Glomerular visceral epithelial cell (primary cell): Measurements from ENCODE around the gene LGR4.
"Not testable (repeated sequence)": the region's sequence is repeated elsewhere in the genome, so short reads cannot be mapped to it uniquely, and the experiment has no call there.

ENCODE experiments used
- DNase-seq: peaks from one replicate; pipeline ENCODE4 v3.0.0-alpha.2; 2016; ENCODE audit errors: extremely low spot score

LGR4 gene, protein sequence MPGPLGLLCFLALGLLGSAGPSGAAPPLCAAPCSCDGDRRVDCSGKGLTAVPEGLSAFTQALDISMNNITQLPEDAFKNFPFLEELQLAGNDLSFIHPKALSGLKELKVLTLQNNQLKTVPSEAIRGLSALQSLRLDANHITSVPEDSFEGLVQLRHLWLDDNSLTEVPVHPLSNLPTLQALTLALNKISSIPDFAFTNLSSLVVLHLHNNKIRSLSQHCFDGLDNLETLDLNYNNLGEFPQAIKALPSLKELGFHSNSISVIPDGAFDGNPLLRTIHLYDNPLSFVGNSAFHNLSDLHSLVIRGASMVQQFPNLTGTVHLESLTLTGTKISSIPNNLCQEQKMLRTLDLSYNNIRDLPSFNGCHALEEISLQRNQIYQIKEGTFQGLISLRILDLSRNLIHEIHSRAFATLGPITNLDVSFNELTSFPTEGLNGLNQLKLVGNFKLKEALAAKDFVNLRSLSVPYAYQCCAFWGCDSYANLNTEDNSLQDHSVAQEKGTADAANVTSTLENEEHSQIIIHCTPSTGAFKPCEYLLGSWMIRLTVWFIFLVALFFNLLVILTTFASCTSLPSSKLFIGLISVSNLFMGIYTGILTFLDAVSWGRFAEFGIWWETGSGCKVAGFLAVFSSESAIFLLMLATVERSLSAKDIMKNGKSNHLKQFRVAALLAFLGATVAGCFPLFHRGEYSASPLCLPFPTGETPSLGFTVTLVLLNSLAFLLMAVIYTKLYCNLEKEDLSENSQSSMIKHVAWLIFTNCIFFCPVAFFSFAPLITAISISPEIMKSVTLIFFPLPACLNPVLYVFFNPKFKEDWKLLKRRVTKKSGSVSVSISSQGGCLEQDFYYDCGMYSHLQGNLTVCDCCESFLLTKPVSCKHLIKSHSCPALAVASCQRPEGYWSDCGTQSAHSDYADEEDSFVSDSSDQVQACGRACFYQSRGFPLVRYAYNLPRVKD

DNA sequence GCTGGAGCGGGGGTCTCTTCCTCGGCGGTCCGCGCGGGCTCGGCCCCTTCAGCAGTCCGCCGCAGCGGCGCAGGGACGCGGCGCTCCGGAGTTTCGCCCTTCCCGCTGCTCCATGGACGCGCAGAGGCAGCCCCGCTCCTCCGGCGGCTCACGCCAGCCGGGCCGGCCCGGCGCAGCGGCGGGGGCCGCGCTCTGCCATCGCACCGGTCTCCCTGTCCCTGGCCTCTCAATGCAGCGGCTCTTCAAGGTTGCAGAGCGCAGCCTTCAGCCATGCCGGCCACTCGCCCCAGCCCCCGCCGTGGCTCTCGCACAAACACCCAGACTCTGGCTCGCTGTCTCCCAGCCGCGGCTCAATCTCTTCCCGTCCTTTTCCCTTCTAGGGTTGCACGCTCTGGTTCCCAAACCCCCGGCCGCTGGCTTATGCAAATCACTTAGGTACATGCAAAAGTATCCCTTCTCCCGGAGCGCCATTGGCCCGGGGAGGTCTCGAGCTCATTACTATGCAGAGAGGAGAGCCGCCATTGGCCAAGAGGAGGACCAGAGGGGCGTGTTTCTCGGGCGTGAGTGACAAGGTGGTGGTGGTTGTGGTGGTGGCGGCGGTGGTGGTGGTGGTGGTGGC lies at the start of gene LGR4:
TSS of gene LGR4 (minus strand) at position 393 of the 619 bp plus-strand sequence. CDS start 488 bp downstream, outside the sequence.
- DNase-seq: peak; percentile 94

DNA sequence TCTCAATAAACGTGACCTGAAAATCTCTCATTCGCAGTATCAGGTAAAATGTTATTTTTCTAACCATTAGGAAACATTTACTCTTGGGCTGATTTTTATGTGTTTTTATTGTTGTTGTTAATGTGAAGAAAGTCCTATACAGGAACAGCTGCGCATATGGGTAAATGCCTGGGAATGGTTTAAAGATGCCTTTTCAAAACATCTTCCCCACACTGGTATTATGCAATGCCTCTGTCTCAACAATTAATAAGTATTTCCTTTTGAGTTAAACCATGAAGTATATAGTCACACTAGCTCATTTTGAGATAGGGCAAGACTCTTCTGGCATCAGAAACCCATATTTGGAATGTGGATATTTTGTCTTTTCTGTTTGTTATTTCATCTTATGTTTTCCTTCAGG lies 47.6 kb upstream of the LGR4 start:
- DNase-seq: no peak

DNA sequence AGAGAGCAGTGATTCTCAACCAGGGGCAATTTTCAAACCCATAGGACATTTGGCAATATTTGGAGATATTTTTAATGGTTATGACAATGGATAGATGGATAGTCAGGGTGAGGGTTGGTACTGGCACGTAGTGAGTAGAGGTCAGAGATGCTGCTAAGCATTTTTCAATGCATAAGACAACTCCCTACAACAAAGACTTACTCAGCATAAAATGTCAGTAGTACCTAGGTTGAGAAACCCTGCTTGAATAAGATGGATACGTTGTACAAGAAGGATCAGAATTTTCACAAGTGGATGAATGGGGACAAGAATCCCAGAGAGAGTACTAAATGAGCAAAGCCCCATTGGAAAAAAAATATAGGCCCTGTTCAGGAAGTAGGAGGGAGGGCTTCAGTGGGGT lies 45.9 kb upstream of the LGR4 start:
- no peak for DNase-seq

DNA sequence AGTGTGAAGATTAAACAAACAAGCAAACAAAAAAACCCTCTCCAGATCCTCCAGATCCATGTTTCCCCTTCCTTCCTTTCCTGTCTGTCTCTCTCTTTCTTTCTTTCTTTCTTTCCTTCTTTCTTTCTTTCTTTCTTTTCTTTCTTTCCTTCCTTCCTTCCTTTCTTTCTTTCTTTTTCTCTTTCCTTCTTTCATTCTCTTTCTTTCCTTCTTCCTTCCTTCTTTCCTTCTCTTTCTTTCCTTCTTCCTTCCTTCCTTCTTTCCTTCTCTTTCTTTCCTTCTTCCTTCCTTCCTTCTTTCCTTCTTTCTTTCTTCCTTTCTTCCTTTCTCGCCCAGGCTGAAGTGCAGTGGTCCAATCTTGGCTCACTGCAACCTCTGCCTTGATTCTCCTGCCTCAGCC lies 44.9 kb upstream of the LGR4 start:
- not testable (repeated sequence) for DNase-seq

DNA sequence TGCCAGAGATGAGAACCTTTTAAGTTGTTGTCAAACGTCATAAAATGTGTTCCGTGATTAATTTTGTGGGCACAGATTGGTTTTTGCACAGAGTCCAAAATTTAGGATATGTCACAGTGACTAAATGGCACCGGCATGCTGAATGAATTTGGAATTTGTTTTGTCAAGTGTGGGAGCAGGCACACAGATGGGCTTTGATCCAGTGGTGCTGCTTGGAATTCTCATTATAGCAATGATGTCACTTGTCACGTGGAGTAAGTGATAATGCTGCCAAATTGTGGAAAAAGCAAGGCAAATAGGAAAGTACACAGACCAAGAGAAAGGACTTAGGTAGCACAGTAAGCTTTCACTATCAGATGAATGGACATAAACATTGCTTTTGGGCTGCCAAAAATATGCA lies 42.0 kb upstream of the LGR4 start:
- DNase-seq: no peak

DNA sequence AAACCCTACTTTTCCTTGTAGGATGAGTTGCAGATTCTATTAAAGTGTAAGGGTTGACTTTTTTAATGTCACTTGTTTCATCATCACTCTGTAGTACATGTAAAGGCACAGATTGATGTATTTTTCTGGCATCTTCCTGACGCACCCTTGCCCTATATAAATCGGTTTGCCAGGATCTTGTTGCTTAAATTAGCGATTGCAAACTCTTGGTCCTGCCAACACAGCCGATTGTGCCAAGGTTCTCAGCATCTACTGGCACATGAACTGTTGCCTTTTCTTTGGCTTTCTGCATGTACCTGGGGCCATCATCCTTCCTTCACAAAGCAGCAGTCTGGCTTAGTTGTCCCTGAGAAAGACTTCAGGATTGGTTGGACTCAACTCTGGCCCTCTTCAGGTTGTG lies 41.5 kb upstream of the LGR4 start:
- no peak for DNase-seq

DNA sequence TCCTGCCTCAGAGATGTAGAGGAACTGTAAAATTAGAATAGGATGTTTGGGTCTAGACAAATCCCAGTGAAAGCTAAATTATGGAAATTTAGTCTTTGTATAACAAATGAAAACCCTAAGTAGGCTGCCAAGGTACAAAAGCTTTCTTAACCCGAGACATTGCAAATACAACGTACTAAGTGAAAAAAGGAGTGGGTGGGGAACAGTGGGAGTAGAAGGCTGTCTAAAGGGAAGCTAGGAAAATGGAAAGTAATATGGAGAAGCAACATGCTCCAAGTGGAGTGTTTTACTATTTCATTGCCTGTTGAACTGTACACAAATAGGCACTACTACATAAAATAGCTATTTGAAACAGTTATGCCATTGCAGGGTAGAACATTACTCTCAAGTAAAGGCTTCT lies 40.8 kb upstream of the LGR4 start:
- no peak for DNase-seq

DNA sequence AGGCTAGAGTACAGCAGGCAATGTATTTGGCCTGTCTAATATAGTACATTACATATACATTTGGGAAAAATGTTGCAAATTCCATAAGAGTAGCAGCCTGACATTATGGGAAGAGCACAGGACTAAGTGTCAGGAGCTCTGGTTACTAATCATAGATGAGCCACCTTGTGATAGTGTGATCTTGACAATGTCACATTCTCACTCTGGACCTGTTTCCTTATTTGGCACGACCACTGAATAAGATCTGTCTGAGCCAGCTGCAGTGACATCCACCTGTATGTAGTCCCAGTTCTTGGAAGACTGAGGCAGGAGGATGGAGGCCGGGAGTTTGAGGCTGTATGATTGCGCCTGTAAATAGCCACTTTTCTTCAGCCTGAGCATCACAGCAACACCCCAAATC lies 39.6 kb upstream of the LGR4 start:
- DNase-seq: no peak

DNA sequence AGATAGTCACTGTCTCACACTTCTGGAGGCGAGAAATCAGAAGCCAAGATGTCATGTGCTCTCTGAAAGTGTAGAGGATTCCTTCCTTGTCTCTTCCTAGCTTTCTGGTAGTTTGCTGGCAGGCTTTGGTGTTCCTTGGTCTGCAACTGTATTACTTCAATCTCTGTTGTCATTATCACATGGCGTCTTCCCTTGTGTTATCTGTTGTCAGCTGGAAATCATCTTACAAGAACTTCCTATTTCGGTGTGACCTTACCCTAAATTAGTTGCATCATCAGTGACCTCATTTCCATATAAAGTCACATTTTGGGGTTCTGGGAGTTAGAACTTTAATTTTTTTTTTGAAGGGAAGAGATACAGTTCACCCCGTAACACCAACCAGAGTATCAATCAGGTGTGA lies 37.3 kb upstream of the LGR4 start:
- no peak for DNase-seq

DNA sequence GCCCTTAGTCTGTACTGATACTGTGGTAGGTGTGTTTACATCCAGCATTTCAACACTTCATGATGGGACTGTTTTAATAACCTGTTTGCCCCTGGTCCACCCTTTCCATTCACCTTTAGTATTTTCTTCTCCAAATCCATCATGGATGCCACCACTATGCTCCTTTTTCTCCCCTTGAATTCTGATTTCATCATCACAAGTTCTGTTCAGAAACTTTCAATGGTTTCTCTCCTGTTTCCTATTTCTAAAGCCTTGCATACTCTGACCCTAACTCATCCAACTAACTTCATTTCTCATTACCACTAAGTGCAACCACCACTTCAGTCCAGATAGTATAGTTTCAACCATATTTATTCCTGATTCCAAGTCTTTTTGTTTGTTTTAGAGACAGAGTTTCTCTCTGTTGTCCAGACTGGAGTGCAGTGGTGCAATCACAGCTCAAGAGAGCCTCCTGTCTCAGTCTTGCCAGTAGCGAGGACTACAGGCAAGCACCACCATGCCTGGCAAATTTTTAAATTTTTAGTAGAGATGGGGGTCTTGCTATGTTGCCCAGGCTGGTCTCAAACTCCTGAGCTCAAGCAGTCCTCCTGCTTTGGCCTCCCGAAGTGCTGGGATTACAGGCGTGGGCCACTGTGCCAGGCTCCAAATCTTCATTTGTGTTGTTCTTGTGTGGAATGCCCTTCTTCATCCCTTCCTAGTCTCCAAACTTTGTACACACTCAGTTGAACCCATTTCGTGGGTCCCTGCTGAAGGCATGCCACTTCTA lies 35.1 kb upstream of the LGR4 start:
- DNase-seq: no peak

DNA sequence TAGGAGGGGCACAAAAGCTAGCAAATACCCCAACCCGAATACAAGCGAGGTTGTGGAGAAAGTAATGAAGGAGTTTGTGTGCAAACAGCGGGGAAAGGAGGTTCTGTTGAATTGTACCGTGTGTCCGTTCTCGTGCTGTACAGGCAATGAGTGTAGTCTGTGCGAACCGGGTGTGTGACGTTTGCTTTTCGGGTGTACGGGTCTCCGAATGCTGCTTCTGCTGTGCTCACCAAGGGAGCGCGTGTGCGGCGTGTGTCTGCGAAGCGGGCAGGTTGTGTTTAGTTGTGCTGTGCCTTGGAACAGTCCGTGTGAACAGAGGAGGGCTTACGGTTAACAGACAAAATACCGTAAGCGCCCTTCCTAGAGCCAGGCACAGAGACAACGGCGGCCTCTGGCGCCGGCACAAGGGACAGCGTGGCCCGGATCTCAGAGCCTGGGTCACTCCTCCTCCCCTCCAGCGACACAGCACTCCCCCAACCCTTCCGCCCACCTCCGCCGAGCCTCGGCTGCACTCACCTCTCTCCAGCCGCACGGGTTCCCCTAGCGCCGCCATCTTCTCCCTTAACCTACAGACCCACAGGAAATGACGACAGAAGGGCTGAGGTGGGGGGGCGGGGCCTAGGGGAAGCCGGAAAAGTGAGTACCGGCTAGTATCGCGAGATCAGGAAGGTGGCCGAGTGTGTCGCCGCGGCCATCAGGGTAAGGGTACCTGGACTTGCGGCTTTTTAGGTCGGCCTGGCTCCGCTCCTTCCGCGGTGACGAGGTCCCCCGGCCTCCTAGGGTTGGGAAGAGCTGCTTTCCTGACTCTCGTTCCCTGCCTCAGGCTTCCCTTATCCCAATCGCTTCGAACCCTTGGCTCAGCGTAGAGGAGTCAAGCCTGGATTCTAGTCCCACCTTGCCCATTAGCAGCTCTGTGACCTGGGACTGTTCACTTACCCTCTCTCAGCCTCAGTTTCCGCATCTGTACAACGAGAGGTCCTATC lies 33.9 kb upstream of the LGR4 start, which contains the start of gene LIN7C:
TSS of gene LIN7C (minus strand) at position 570 of the 983 bp plus-strand sequence. CDS start at position 553, 17 bp downstream.
- peak; percentile 94 for DNase-seq

DNA sequence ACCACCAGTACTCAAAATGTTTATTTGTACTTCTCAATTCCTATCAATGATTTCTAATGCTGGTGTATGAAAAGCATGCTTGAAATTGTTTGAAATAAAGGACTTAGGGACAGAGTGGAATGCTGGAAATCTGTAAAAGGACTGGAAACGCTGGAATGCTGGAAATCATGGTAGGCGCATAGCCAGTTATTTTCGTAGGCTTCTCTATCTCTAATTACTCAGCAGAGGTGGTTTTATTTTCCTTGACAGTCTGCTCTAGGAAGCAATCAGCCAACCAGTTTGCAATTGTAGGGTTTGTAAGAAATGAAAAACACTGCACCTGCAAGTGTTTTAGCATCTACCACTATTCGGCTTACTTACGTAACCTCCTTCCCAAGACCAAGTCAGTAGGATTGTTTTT lies 33.2 kb upstream of the LGR4 start:
- DNase-seq: no peak

DNA sequence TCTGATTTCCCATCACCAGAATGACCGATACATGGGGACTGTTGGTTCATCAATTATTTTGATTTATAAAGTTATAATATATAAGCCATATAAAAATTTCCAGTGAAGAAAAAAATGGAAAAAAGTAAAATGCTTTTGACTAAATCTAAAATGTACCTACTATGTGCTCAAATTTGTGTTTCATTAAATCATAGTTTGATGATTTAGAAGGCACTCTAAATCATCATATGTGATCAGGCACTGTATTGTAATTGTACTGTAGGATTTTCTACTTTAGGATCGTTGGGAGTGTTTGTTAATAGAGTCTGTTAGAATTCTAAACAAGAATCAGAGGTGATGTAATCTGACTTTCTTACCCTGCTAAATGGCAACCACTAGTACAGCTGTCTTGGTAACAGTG lies 31.6 kb upstream of the LGR4 start:
- no peak for DNase-seq

DNA sequence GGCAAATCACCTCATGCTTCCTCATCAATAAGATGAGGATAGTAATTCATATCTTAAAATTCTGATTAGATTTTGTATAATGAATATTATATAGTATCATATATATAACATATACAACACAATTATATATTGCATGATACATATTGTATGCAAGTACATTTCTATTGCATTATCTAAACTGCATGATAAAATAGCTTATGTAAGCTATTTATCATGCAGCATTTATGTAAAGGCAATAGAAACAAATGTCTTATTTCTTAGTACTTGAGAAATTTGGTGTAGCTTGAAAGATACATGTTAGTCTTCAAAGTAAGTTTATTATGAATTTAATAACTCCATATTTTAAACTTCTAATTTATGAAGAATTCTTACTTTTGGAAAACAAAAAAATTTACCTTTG lies 28.5 kb upstream of the LGR4 start:
- no peak for DNase-seq

DNA sequence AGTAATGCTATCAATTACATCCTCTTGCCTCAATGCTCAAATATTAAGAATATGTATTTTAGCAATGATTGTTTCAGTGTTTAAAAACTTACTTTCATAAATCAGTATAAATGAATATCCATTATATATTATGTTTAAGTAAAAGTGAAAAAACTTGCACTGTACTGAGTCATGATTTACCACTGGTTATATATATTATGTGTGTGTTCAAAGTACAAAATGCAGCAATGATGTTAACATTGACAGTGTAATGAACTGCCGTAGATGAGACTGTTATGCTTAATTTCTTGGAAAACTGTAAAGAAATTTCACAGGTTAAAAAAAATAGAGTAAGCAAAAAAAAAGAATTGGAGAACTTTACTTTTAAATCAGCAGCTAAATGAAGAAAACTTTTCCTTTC lies 25.3 kb upstream of the LGR4 start:
- no peak for DNase-seq

DNA sequence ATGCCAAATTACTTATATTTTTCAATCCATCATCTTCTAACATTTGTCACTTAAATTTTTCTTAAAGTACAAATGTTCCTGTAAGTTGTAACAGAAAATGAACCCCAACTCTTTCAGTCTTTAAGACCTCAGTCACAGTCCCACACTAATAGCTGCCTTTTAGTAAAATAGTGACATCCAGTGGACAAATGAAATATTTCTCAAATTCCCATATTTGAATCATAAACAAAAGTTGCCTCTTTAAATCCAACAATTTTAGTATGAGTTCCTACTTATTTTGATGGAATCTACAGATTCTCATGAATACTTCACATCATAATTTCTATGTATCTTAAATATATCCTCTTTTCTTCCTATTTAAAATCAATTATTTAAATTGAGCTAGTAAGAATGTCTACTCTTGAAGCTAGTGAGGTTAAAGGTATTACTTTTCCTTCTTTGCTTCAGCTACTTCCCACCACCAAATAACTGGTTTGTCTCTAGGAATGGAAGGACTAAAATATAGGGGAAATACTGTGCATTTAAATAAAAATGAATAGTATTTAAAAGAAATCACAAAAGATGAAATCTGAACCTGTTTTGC lies 24.8 kb upstream of the LGR4 start:
- DNase-seq: no peak

DNA sequence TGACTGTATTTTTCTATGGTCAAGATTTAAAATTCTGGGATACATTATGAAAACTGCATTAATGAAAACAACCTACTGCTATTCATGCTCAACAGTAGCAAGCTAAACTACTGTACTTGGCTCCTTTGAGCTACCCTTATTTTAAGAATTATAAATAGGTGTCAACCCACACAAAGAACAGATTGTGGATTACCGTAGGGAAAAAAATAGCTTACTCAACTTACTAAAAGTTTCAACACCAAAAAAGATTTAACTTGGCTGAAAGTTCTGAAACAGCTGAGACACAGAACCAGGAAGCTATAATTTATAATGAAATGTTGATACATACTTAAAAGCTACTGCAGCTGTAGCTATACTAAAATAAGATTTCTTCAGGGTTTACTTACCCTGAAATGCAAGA lies 23.9 kb upstream of the LGR4 start:
- no peak for DNase-seq

DNA sequence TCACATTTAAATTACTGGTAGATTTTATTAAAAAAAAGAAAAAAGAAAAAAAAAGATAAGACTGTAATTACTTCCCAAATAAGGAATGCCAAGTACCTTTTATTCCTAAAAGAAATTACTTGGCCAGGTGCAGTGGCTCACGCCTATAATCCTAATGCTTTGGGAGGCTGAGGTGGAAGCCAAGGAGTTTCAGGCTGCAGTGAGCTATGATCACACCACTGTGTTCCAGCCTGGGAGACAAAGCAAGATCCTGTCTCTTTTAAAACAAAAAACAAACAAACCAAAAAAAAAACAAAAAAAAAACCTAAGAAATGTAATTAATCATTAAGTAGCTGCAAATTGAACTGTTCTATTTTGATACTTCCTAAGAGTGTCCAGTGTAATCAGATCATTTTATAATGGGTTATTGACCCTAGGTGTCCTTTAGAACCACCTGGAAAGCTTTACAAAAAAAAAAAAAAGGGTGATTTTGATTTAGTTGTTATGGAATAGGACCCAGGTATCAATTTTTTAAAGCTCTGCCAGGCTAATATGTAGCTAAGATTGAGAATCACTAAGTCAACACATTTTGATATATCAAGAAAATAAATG lies 23.2 kb upstream of the LGR4 start:
- no peak for DNase-seq

DNA sequence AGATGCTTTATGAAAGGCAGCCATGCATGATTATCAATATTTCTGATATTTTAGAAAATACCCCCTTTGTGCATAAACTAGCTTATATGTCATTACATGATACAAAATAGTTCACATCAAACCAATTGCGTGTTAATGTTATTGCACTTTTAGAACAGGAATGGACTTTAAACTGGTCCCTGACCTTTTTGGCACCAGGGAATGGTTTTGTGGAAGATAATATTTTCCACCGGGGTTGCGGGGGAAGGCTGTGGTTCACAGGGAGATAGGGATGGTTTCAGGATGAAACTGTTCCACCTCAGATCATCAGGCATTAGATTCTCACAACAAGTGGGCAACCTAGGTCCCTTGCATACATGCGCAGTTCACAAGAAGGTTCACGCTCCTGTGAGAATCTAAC lies 16.5 kb upstream of the LGR4 start:
- DNase-seq: no peak

DNA sequence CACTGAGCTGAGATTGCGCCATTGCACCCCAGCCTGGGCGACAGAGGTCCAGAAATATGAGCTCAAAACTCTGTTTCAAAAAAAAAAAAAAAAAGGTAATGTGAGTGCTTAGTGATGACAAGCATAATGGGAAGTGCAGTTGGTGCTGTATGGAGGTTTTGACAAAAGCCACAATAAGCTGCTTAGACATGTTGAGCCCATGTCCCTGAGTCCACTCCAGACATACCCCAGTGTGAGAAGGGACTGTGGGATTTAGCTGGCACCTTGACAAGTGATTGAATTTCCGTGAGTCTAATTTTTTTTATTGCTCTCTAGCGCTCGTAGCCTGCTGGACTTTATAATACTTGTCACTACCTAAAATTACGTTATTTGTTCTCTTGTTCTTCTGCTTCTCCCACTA lies 15.1 kb upstream of the LGR4 start:
- no peak for DNase-seq
